GM12878 (cell line): ENCODE measurements around the gene TRPC4. TPM values are rescaled to one million over a fixed set of nuclear protein-coding genes. Genes with fewer than 3 reads are reported as not detected.

ENCODE experiments used
- ATAC-seq: fragments of 200-7000 bp; cut with Tn5 transposase; 3 replicates; pipeline ENCODE4 v1.9.1; 2020; ENCODE audit warnings: mild to moderate bottlenecking, moderate library complexity
- BruUV-seq: library from RNA; stranded (reverse); fragments of 400-500 nt; replicated peaks from 2 replicates; lab custom pipeline; 2021; lab: Mats Ljungman, UMichigan
- CTCF ChIA-PET: fragments of 300-600 bp; sonication (Branson Sonifier 250); formaldehyde crosslinking; extraction: SDS; loops from one replicate; lab custom pipeline; 2021; ENCODE audit warnings: inconsistent platforms; lab: Yijun Ruan, JAX
- POLR2A ChIA-PET: fragments of 350-600 bp; formaldehyde crosslinking; extraction: SDS; loops from one replicate; lab custom pipeline; 2021; ENCODE audit warnings: inconsistent platforms; lab: Charles Lee
- RAD21 ChIA-PET: fragments of 300-600 bp; sonication (Branson Sonifier 250); formaldehyde crosslinking; loops from one replicate; lab custom pipeline; 2023; ENCODE audit warnings: antibody characterized with exemption; ENCODE audit not compliant: unreplicated experiment; lab: Charles Lee
- SMC1A ChIA-PET: fragments of 300-600 bp; sonication (Branson Sonifier 250); formaldehyde crosslinking; loops from one replicate; lab custom pipeline; 2023; ENCODE audit not compliant: unreplicated experiment, uncharacterized antibody; lab: Charles Lee
- DNase-seq: peaks from one replicate; pipeline ENCODE4 v3.0.0-alpha.2; 2011; ENCODE audit warnings: low read depth, low spot score
- FAIRE-seq: peaks from 3 replicates; lab custom pipeline; 2011; peaks lifted over from hg19 to GRCh38; lab: Jason Lieb, UNC
- H2AFZ ChIP-seq: 2 replicates; pipeline ENCODE4 v1.6.0; 2011; ENCODE audit warnings: low read depth, low read length, control low read depth; ENCODE audit not compliant: control insufficient read depth
- H3K27ac ChIP-seq: 2 replicates; pipeline ENCODE4 v1.5.1; 2011; ENCODE audit warnings: control low read depth; ENCODE audit not compliant: control insufficient read depth, insufficient read depth
- H3K27me3 ChIP-seq, 2 experiments: replicated peaks in 1 of 2; 2 replicates each; pipeline versions ENCODE4 v1.6.0 to v1.6.1; 2011; ENCODE audit warnings: low read length in 1 of 2; ENCODE audit not compliant: control insufficient read depth in 2 of 2, insufficient read depth in 2 of 2
- H3K36me3 ChIP-seq, 2 experiments: 2 replicates each; pipeline ENCODE4 v1.5.1; 2011; ENCODE audit warnings: low read length in 1 of 2; ENCODE audit not compliant: control insufficient read depth in 2 of 2, insufficient read depth in 2 of 2
- H3K4me1 ChIP-seq: 2 replicates; pipeline ENCODE4 v1.6.1; 2011; ENCODE audit warnings: mild to moderate bottlenecking, low read length, moderate library complexity, mixed read lengths; ENCODE audit not compliant: control insufficient read depth, insufficient read depth
- H3K4me2 ChIP-seq: 2 replicates; pipeline ENCODE4 v1.6.0; 2011; ENCODE audit warnings: control low read depth; ENCODE audit not compliant: control insufficient read depth, insufficient read depth
- H3K4me3 ChIP-seq: fragments of 200-600 bp; sonication (generic); 2 replicates; pipeline ENCODE4 v1.5.1; 2016
- H3K79me2 ChIP-seq: 2 replicates; pipeline ENCODE4 v1.6.0; 2011; ENCODE audit warnings: low read length; ENCODE audit not compliant: control insufficient read depth, insufficient read depth
- H3K9ac ChIP-seq: 2 replicates; pipeline ENCODE4 v1.8.0; 2011; ENCODE audit warnings: low read length, control low read depth, mixed read lengths; ENCODE audit not compliant: control insufficient read depth, insufficient read depth
- H3K9me3 ChIP-seq: replicated peaks from 3 replicates; pipeline ENCODE4 v1.5.1; 2011; ENCODE audit warnings: mild to moderate bottlenecking, low read length; ENCODE audit not compliant: control insufficient read depth, insufficient read depth
- H4K20me1 ChIP-seq: 2 replicates; pipeline ENCODE4 v1.6.0; 2011; ENCODE audit not compliant: control insufficient read depth, insufficient read depth
- ATF3 ChIP-seq: IDR thresholded peaks from 2 replicates; pipeline ENCODE4 v1.6.1; 2011; ENCODE audit warnings: low read depth, mild to moderate bottlenecking, low read length, moderate library complexity, borderline replicate concordance; ENCODE audit errors: extremely low read depth
- E2F8 ChIP-seq: fragments of 450-650 bp; IDR thresholded peaks from 2 replicates; pipeline ENCODE4 v1.6.1; 2018; ENCODE audit warnings: mild to moderate bottlenecking, low read depth, moderate library complexity; ENCODE audit not compliant: partially characterized antibody
- EP300 ChIP-seq, 2 experiments: fragments of 150-350 bp in 1 of 2; IDR thresholded peaks; 2 replicates each; pipeline ENCODE4 v1.6.1; 2011 to 2012; ENCODE audit warnings: low read depth in 2 of 2, low read length in 2 of 2, borderline replicate concordance in 1 of 2, improper control_type of control experiment in 1 of 2, inconsistent platforms in 1 of 2; ENCODE audit not compliant: control insufficient read depth in 1 of 2
- IRF4 ChIP-seq: IDR thresholded peaks from 2 replicates; pipeline ENCODE4 v1.6.1; 2011; ENCODE audit warnings: low read depth, low read length
- LARP7 ChIP-seq: fragments of 450-650 bp; IDR thresholded peaks from 2 replicates; pipeline ENCODE4 v1.6.1; 2017; ENCODE audit warnings: mild to moderate bottlenecking
- NBN ChIP-seq: fragments of 450-650 bp; IDR thresholded peaks from 2 replicates; pipeline ENCODE4 v1.6.1; 2016
- NFIC ChIP-seq: IDR thresholded peaks from 2 replicates; pipeline ENCODE4 v1.6.1; 2012; ENCODE audit warnings: low read depth, mild to moderate bottlenecking, inconsistent platforms, low read length, moderate library complexity
- NRF1 ChIP-seq: conservative IDR thresholded peaks from 2 replicates; pipeline ENCODE4 v1.6.1; 2011; ENCODE audit warnings: mild to moderate bottlenecking, low read depth, low read length, improper control_type of control experiment
- POLR2AphosphoS5 ChIP-seq: IDR thresholded peaks from 2 replicates; pipeline ENCODE4 v1.6.1; 2011; ENCODE audit warnings: mild to moderate bottlenecking, low read length, inconsistent platforms
- RB1 ChIP-seq: fragments of 450-650 bp; formaldehyde crosslinking; IDR thresholded peaks from 2 replicates; pipeline ENCODE4 v1.6.1; 2017; ENCODE audit warnings: mild to moderate bottlenecking, borderline replicate concordance
- RFX5 ChIP-seq: IDR thresholded peaks from 2 replicates; pipeline ENCODE4 v1.6.1; 2011; ENCODE audit warnings: low read depth, low read length, improper control_type of control experiment
- SREBF2 ChIP-seq: IDR thresholded peaks from 2 replicates; pipeline ENCODE4 v1.6.1; 2012; ENCODE audit warnings: mild to moderate bottlenecking, low read length
- ZBTB4 ChIP-seq: fragments of 450-650 bp; formaldehyde crosslinking; IDR thresholded peaks from 2 replicates; pipeline ENCODE4 v1.4.0; 2022; ENCODE audit warnings: mild to moderate bottlenecking, moderate library complexity
- ZSCAN29 ChIP-seq: fragments of 450-650 bp; IDR thresholded peaks from 2 replicates; pipeline ENCODE4 v1.6.1; 2017; ENCODE audit warnings: mild to moderate bottlenecking, moderate library complexity
- WGBS: methylation state at CpG from one replicate; pipeline ENCODE4 v1.1.6; 2016; ENCODE audit warnings: low lambda C conversion rate; ENCODE audit not compliant: insufficient replicate concordance, insufficient coverage; ENCODE audit errors: missing lambda C conversion rate; 5-methylcytosine and 5-hydroxymethylcytosine counted together
- in situ Hi-C: fragments of 300-500 bp; cut with MboI; formaldehyde crosslinking; loops from 9 replicates; pipeline ENCODE4 v1.14.3; 2018; ENCODE audit warnings: mixed read lengths
- intact Hi-C: fragments of 100-400 bp; cut with micrococcal nuclease; formaldehyde crosslinking; loops from one replicate; pipeline ENCODE4 v1.14.2; 2022; ENCODE audit not compliant: unreplicated experiment
- polyA plus RNA-seq, 11 experiments: library from polyadenylated mRNA; depleted of rRNA in 4 of 11; unstranded in 6 of 11; stranded (reverse) in 5 of 11; fragments of >200 nt; fragmentation: Nextera tagmentation in 4 of 11; fragmentation: Illumina TruSeq in 1 of 11; extraction: Ambion mirVana in 4 of 11; extraction: Trizol in 1 of 11; gene quantifications; 1 replicate in 1 of 11; 2 replicates in 10 of 11; pipeline versions ENCODE4 v1.2.1 to v1.2.3, GENCODE V29; 2011 to 2016; ENCODE audit warnings: inconsistent platforms in 2 of 11, missing spikeins in 2 of 11, low read depth in 1 of 11
- total RNA-seq, 4 experiments: library from RNA; depleted of rRNA in 3 of 4; stranded (reverse); fragments of >200 nt in 3 of 4; fragmentation: Illumina TruSeq in 1 of 4; extraction: Trizol in 1 of 4; gene quantifications; 2 replicates each; pipeline versions ENCODE4 v1.2.1 to v1.2.3, GENCODE V29; 2013 to 2021

Gene TRPC4
- total and polyA plus RNA-seq, 10 of the 15 experiments (the other 5 are each of a cell fraction or from before 2014, with no cell fraction given): not detected

GRCh38 chr13:37775871-37776270 lies 93.7 kb downstream of the TRPC4 start:
- no peak overlapping the region for H2AFZ ChIP-seq
- H3K9ac ChIP-seq: no peak overlapping the region
- WGBS: 0% methylated on average over 1 of the region's 1 CpG
- no peaks in the 10 kb centered on the region for H3K27me3 ChIP-seq
- ChIA-PET SMC1A (interaction anchor here (1.3 kb wide), 1 partner anchor 13 kb away, joined by 3 read pairs; no protein-coding TSS in a partner anchor), POLR2A (no interaction called here), CTCF (no interaction called here), RAD21 (no interaction called here)
- H3K9me3 ChIP-seq: no peaks in the 10 kb centered on the region
- in situ Hi-C loops: no loop called here
- FAIRE-seq (no peak), ATAC-seq (no peak), DNase-seq (no peak)
- no peak overlapping the region for H3K27ac ChIP-seq
- no peaks in the 10 kb centered on the region for H3K36me3 ChIP-seq
- intact Hi-C loops: no loop called here
- no peak overlapping the region for H3K4me2 ChIP-seq
- H3K79me2 ChIP-seq: no peaks in the 10 kb centered on the region
- H4K20me1 ChIP-seq: no peaks in the 10 kb centered on the region
- no peak for TF ChIP-seq E2F8
- TF ChIP-seq ZSCAN29: no peak
- no peak for TF ChIP-seq RFX5
- TF ChIP-seq NBN: no peak
- no peak for TF ChIP-seq ATF3
- no peak for TF ChIP-seq NFIC
- no peak for TF ChIP-seq IRF4
- TF ChIP-seq ZBTB4 (CRISPR knock-in tag): no peak
- no peak for TF ChIP-seq EP300 (IDR thresholded peaks at IDR 0.05; ENCODE audit: borderline replicate concordance in 1 of 2, control insufficient read depth in 1 of 2, low read depth in 2 of 2, low read length in 2 of 2)
- no peak for TF ChIP-seq NRF1
- no peak for TF ChIP-seq RB1
- TF ChIP-seq SREBF2: no peak
- no peak for TF ChIP-seq LARP7
- TF ChIP-seq POLR2AphosphoS5: no peak
- H3K4me3 ChIP-seq: no peak overlapping the region
- BruUV-seq: no TSS peak
- no peaks in the 10 kb centered on the region for H3K4me1 ChIP-seq
